ENCODE results near the gene PDHX. TPM values are rescaled to one million over a fixed set of nuclear protein-coding genes. Genes with fewer than 3 reads are reported as not detected.

Gene PDHX
- total RNA-seq, 1 experiment from 2014 or later, result 63.0 TPM

DNA sequence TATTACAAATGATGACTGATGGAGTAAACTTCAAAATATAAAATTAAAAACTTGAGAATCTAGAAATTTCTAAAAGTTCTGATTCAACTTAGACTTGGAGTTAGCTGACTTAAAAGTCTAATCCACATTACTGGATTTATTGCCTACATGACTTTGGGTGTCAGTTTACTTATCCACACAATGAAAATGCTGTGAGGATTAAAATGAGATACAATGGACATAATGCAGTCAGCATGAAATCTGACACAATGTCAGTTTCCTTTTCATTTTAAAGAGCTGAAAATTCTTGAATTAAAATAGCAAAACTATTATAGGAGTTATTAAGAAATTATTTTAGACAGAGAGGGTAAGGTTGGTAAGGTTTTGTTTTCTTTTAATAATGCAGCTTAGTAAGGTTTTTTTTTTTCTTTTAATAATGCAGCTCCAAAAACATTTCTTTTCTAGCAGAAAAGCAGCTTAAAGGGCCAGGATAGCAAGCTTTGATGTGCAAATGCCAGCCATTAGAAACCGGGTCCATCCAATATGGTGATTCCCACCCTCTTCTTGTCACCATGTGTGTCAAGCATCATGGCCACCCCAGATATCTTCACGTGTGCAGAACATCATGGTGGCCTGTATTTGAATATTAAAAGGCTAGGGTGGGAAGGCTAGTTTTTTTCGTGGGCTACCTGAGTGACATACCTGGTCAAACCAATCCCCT lies 19.1 kb upstream of the PDHX start:
- ChIA-PET CTCF (interaction anchor here (0.6 to 2.2 kb wide), 3 partner anchors 311 to 556 kb away, joined by 4 to 9 read pairs (median 4); partner anchors contain the start of gene ELF5), POLR2A (no interaction called here)
- in situ Hi-C loops (cut with HindIII; ENCODE audit: low pct_unique_long_range_greater_than_20kb, low sequenced_read_pairs), result no loop called here
- ATAC-seq (no peak), DNase-seq (ENCODE audit: low read depth, low spot score) (no peak)
- Histone ChIP-seq H3K4me1 (ENCODE audit: control insufficient read depth, insufficient read depth, low read length) (peaks cover 14% of the 10 kb centered on the region), H3K27me3 (ENCODE audit: control insufficient read depth, insufficient read depth, low read length) (no peaks in the 10 kb centered on the region), H3K27ac (ENCODE audit: low read length) (peak overlapping the region; percentile 12; the same call in 1 of the 2 replicates), H3K9me3 (ENCODE audit: control insufficient read depth, insufficient read depth, low read depth, low read length) (no peaks in the 10 kb centered on the region), H3K36me3 (ENCODE audit: control insufficient read depth, insufficient read depth, low read length) (no peaks in the 10 kb centered on the region), H3K4me3 (ENCODE audit: low read depth in 2 of 2, low read length in 2 of 2) (no peak overlapping the region)
- intact Hi-C loops (cut with micrococcal nuclease; ENCODE audit: unreplicated experiment), result loop anchor here (5.0 to 10.0 kb wide), 4 partner anchors 243 to 540 kb away; partner anchors contain the start of genes ABTB2 and ELF5
- TSS peak; percentile 1 for BruUV-seq (replicated peaks)
- TF ChIP-seq, protein P1, sequence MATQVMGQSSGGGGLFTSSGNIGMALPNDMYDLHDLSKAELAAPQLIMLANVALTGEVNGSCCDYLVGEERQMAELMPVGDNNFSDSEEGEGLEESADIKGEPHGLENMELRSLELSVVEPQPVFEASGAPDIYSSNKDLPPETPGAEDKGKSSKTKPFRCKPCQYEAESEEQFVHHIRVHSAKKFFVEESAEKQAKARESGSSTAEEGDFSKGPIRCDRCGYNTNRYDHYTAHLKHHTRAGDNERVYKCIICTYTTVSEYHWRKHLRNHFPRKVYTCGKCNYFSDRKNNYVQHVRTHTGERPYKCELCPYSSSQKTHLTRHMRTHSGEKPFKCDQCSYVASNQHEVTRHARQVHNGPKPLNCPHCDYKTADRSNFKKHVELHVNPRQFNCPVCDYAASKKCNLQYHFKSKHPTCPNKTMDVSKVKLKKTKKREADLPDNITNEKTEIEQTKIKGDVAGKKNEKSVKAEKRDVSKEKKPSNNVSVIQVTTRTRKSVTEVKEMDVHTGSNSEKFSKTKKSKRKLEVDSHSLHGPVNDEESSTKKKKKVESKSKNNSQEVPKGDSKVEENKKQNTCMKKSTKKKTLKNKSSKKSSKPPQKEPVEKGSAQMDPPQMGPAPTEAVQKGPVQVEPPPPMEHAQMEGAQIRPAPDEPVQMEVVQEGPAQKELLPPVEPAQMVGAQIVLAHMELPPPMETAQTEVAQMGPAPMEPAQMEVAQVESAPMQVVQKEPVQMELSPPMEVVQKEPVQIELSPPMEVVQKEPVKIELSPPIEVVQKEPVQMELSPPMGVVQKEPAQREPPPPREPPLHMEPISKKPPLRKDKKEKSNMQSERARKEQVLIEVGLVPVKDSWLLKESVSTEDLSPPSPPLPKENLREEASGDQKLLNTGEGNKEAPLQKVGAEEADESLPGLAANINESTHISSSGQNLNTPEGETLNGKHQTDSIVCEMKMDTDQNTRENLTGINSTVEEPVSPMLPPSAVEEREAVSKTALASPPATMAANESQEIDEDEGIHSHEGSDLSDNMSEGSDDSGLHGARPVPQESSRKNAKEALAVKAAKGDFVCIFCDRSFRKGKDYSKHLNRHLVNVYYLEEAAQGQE (IDR thresholded peaks at IDR 0.05; ENCODE audit: insufficient read depth in 1 of 2, low read depth in 2 of 2, low read length in 1 of 2), result no peak
- TF ChIP-seq, protein P2, sequence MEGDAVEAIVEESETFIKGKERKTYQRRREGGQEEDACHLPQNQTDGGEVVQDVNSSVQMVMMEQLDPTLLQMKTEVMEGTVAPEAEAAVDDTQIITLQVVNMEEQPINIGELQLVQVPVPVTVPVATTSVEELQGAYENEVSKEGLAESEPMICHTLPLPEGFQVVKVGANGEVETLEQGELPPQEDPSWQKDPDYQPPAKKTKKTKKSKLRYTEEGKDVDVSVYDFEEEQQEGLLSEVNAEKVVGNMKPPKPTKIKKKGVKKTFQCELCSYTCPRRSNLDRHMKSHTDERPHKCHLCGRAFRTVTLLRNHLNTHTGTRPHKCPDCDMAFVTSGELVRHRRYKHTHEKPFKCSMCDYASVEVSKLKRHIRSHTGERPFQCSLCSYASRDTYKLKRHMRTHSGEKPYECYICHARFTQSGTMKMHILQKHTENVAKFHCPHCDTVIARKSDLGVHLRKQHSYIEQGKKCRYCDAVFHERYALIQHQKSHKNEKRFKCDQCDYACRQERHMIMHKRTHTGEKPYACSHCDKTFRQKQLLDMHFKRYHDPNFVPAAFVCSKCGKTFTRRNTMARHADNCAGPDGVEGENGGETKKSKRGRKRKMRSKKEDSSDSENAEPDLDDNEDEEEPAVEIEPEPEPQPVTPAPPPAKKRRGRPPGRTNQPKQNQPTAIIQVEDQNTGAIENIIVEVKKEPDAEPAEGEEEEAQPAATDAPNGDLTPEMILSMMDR (IDR thresholded peaks at IDR 0.05), result no peak
- TF ChIP-seq TCF7L2 (IDR thresholded peaks at IDR 0.05; ENCODE audit: low read depth, low read length) (no peak), SIN3A (IDR thresholded peaks at IDR 0.05; ENCODE audit: borderline replicate concordance, insufficient read depth, low read depth, low read length) (no peak), POLR2AphosphoS5 (IDR thresholded peaks at IDR 0.05; ENCODE audit: low read depth, low read length) (no peak)

DNA sequence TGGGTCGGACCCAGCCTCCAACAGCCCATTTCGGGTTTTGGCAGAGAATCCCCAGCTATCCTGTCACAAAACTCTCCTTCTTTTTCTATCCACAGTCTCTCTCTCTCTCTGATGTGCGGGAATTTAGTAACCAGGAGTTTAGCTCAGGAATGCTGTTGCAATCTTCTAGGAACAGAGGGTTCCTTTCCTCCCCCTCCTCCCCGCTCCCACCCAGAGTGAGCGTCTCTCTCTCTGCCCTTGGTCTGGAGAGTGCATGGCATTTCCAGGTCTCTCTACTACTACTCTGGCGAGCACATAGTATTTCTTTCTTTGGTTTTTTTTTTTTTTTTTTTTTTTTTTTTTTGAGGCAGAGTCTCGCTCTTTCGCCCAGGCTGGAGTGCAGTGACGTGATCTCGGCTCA lies 17.9 kb upstream of the PDHX start:
- ChIA-PET CTCF (interaction anchor here (0.6 to 2.2 kb wide), 7 partner anchors 7 to 533 kb away, joined by 3 to 9 read pairs (median 4); partner anchors contain the start of gene ELF5), POLR2A (no interaction called here)
- Histone ChIP-seq H3K36me3 (ENCODE audit: control insufficient read depth, insufficient read depth, low read length) (no peaks in the 10 kb centered on the region), H3K4me1 (ENCODE audit: control insufficient read depth, insufficient read depth, low read length) (peaks cover 14% of the 10 kb centered on the region), H3K27ac (ENCODE audit: low read length) (peak overlapping the region; percentile 54; the same call in 1 of the 2 replicates), H3K4me3 (ENCODE audit: low read depth in 2 of 2, low read length in 2 of 2) (no peak overlapping the region), H3K9me3 (ENCODE audit: control insufficient read depth, insufficient read depth, low read depth, low read length) (no peaks in the 10 kb centered on the region), H3K27me3 (ENCODE audit: control insufficient read depth, insufficient read depth, low read length) (no peaks in the 10 kb centered on the region)
- in situ Hi-C loops (cut with HindIII; ENCODE audit: low pct_unique_long_range_greater_than_20kb, low sequenced_read_pairs), result no loop called here
- no peak for TF ChIP-seq POLR2AphosphoS5 (IDR thresholded peaks at IDR 0.05; ENCODE audit: low read depth, low read length)
- TF ChIP-seq, protein P2 (IDR thresholded peaks at IDR 0.05), result no peak
- no peak for TF ChIP-seq TCF7L2 (IDR thresholded peaks at IDR 0.05; ENCODE audit: low read depth, low read length)
- no peak for TF ChIP-seq SIN3A (IDR thresholded peaks at IDR 0.05; ENCODE audit: borderline replicate concordance, insufficient read depth, low read depth, low read length)
- TF ChIP-seq, protein P1 (IDR thresholded peaks at IDR 0.05; ENCODE audit: insufficient read depth in 1 of 2, low read depth in 2 of 2, low read length in 1 of 2), result no peak
- ATAC-seq (no peak), DNase-seq (ENCODE audit: low read depth, low spot score) (no peak)
- no TSS peak for BruUV-seq (replicated peaks)
- intact Hi-C loops (cut with micrococcal nuclease; ENCODE audit: unreplicated experiment), result loop anchor here (5.0 to 10.0 kb wide), 4 partner anchors 244 to 541 kb away; partner anchors contain the start of genes ABTB2 and ELF5

All from Panc1 (cell line).